Measurements from ENCODE around the gene JMJD8.

The JMJD8 gene

DNA sequence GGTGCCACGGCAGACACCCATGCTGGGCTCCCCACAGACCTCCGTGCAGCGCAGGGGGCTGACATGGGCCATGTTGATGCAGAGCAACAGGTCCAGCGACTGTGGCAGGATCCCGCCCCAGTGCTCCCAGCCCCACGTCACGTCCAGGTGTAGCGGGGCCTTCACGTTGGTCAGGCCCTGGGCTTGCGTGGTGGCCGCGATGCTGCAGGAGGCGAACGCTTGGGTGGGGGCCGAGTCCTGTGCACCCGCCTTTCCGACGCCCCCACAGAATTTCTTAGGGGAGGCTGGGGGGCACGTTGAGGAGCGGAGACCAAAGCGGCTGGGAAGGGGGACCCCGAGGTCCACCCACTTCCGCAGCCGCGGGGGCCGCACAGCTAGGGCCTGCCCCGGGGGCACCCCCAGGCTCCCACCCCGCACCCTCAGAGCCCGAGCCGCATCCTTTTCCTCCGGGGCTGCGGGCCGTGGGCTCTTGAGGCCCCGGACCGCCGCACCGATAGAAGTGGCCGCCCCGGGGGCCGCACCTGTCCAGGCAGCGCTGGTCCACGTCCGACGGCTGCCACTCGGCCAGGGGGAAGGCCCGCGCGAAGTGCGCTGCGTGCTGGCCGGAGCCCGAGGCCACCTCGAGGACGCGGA is 48.4 kb downstream of the JMJD8 start:
- peak overlapping the region; percentile 95 for H3K4me3 ChIP-seq (ENCODE audit: low read length)
- H3K9me2 ChIP-seq (replicated peaks; ENCODE audit: insufficient read depth, low read length): no peaks in the 10 kb centered on the region
- no peaks in the 10 kb centered on the region for H3K36me3 ChIP-seq (replicated peaks; ENCODE audit: insufficient read depth, low read length)
- H3F3A ChIP-seq (ENCODE audit: insufficient read depth, low read length): peaks cover 11% of the 10 kb centered on the region
- H3K4me1 ChIP-seq (ENCODE audit: low read length): 0 out of 2 replicates have a peak, but pooled peaks cover 11% of the 10 kb centered on the region
- H3K27ac ChIP-seq (ENCODE audit: low read length): peak overlapping the region; percentile 92; the same call in 1 of the 2 replicates
- H2AFZ ChIP-seq (ENCODE audit: low read length): peak overlapping the region; percentile 73
- H3K79me2 ChIP-seq (ENCODE audit: low read length): peaks cover 16% of the 10 kb centered on the region
- H3K27me3 ChIP-seq (replicated peaks; ENCODE audit: insufficient read depth, low read length): no peaks in the 10 kb centered on the region
- TF ChIP-seq CTCF (IDR thresholded peaks at IDR 0.05; ENCODE audit: low read length) (no peak), EZH2 (optimal IDR thresholded peaks at IDR 0.05; ENCODE audit: low read depth, low read length) (no peak), EZH2phosphoT487 (IDR thresholded peaks at IDR 0.05; ENCODE audit: low read length) (no peak)
- no peaks in the 10 kb centered on the region for H3K9me3 ChIP-seq (replicated peaks; ENCODE audit: insufficient read depth, low read length)
- H3K9ac ChIP-seq (ENCODE audit: low read length): peak overlapping the region; percentile 85
- H3K4me2 ChIP-seq (ENCODE audit: low read depth, low read length): peak overlapping the region; percentile 99
- H4K20me1 ChIP-seq (ENCODE audit: insufficient read depth, low read length): no peaks in the 10 kb centered on the region
- DNase-seq: no peak

GRCh38 chr16:634996-635395 is 49.1 kb downstream of the JMJD8 start:
- TF ChIP-seq EZH2 (optimal IDR thresholded peaks at IDR 0.05; ENCODE audit: low read depth, low read length): no peak
- no peak for TF ChIP-seq CTCF (IDR thresholded peaks at IDR 0.05; ENCODE audit: low read length)
- TF ChIP-seq EZH2phosphoT487 (IDR thresholded peaks at IDR 0.05; ENCODE audit: low read length): no peak
- no peak for DNase-seq
- Histone ChIP-seq H3K4me2 (ENCODE audit: low read depth, low read length) (peak overlapping the region; percentile 99; the same call in 1 of the 2 replicates), H3K27ac (ENCODE audit: low read length) (no peak overlapping the region), H3K9me2 (replicated peaks; ENCODE audit: insufficient read depth, low read length) (no peaks in the 10 kb centered on the region), H3K36me3 (replicated peaks; ENCODE audit: insufficient read depth, low read length) (no peaks in the 10 kb centered on the region), H4K20me1 (ENCODE audit: insufficient read depth, low read length) (no peaks in the 10 kb centered on the region), H3K4me1 (ENCODE audit: low read length) (0 out of 2 replicates have a peak, but pooled peaks cover 11% of the 10 kb centered on the region), H3K4me3 (ENCODE audit: low read length) (peak overlapping the region; percentile 95), H3K27me3 (replicated peaks; ENCODE audit: insufficient read depth, low read length) (no peaks in the 10 kb centered on the region), H3K9ac (ENCODE audit: low read length) (peak overlapping the region; percentile 85; the same call in 1 of the 2 replicates), H2AFZ (ENCODE audit: low read length) (no peak overlapping the region), H3F3A (ENCODE audit: insufficient read depth, low read length) (peaks cover 6% of the 10 kb centered on the region), H3K9me3 (replicated peaks; ENCODE audit: insufficient read depth, low read length) (no peaks in the 10 kb centered on the region), H3K79me2 (ENCODE audit: low read length) (peaks cover 16% of the 10 kb centered on the region)

DNA sequence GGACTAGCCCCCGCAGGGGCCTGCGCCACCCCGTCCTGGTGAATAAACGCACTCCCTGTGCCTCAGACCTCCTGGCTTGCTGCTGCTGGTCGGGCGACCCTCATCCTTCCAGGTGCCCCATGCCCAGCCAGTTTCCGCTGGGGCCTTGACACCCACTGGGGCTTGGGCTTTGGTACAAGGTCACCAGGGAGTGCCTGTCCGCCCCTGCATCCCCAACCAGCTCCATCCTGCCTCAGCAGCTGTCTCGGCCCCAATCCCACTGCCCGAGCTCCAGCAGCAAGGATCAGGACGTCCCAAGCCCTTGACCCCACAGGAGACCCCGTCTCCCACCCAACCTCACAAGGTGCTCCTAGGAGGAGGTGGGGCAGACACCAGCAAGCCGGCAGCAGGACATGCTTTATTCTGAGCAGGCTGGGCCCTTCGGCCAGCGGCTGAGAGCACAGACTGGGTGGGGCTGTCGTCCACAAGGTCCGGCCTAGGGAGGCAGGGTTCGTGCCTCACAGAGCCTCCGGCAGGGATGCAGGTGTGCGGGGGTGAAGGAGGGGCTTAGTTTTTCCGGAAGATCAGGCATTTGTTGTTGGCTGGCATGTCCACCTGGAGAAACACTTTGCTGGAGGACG is 50.0 kb downstream of the JMJD8 start:
- TF ChIP-seq CTCF (IDR thresholded peaks at IDR 0.05; ENCODE audit: low read length): no peak
- TF ChIP-seq EZH2 (optimal IDR thresholded peaks at IDR 0.05; ENCODE audit: low read depth, low read length): no peak
- TF ChIP-seq EZH2phosphoT487 (IDR thresholded peaks at IDR 0.05; ENCODE audit: low read length): no peak
- Histone ChIP-seq H2AFZ (ENCODE audit: low read length) (no peak overlapping the region), H3K27me3 (replicated peaks; ENCODE audit: insufficient read depth, low read length) (no peaks in the 10 kb centered on the region), H4K20me1 (ENCODE audit: insufficient read depth, low read length) (no peaks in the 10 kb centered on the region), H3K36me3 (replicated peaks; ENCODE audit: insufficient read depth, low read length) (no peaks in the 10 kb centered on the region), H3K9me3 (replicated peaks; ENCODE audit: insufficient read depth, low read length) (no peaks in the 10 kb centered on the region), H3F3A (ENCODE audit: insufficient read depth, low read length) (peaks cover 3% of the 10 kb centered on the region; the same call in 1 of the 2 replicates), H3K4me3 (ENCODE audit: low read length) (no peak overlapping the region), H3K9ac (ENCODE audit: low read length) (no peak overlapping the region), H3K4me2 (ENCODE audit: low read depth, low read length) (no peak overlapping the region), H3K79me2 (ENCODE audit: low read length) (peaks cover 16% of the 10 kb centered on the region), H3K4me1 (ENCODE audit: low read length) (0 out of 2 replicates have a peak, but pooled peaks cover 6% of the 10 kb centered on the region), H3K27ac (ENCODE audit: low read length) (no peak overlapping the region), H3K9me2 (replicated peaks; ENCODE audit: insufficient read depth, low read length) (no peaks in the 10 kb centered on the region)
- no peak for DNase-seq

Measured in MM.1S (cell line).